GM21381 (cell line): Measurements from ENCODE around the gene SLFNL1.

ENCODE experiments used
- ATAC-seq: cut with Tn5 transposase; IDR thresholded peaks from one replicate; pipeline ENCODE4 v1.9.1; 2021; ENCODE audit warnings: mild to moderate bottlenecking, moderate library complexity; ENCODE audit not compliant: unreplicated experiment

Gene SLFNL1

DNA sequence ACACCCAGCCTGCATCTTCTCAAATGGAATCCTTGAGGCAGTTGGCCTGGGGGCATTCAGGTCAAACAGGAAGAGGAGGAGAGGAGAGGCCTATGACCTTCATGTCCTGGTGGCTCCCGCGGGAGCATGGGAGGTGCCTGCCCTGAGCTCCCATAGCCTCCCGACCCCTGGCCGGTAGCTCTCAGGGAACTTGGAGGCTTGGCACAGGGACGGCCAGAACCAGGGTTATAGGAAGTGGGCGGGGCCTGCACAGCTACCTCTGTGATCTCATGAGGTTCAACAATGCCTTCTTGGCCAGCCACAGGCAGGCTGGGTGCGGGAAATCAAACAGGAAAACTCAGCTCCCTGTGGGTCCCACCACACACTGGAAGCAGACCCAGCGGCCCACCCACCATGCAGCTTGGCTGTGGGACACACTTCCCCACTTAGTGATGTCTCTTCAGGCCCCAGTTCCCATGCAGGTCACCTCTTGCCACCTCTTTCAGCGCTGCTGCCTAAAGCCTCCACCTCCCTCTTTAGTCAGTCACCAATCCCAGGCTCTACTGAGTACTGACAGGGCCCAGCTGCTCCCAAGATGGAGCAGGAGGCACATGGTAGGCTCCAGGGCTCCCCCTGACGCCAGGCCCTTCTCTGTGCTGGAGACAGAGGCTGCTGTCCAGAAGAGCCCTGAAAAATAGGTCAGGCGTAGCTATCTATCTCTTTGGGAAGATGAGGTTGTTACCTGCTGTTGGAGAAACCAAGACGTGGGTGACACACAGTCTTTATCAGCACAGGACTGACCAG is at the start of gene SLFNL1:
SLFNL1 (minus strand) TSS at position 200 of the 783 bp plus-strand sequence. CDS start 1,065 bp downstream, outside the sequence.
- no peak for ATAC-seq

DNA sequence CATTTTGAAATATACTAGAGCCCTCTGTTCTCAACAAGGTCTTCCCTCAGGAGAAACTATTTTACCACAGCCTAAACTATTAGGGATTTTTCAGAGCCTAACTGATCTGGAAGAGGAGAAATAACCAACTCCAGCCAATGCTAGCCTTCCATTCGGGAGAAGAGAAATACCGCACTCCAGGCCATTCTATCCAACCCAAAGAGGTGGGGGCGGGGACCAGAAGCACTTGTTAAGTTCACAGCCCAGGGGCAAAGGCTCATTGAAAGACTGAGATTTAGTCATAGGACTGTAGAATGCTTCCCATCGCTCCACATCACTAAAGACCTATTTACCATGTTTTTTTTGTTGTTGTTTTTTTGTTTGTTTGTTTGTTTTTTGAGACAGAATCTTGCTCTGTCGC is 35.4 kb upstream of the SLFNL1 start:
- no peak for ATAC-seq

DNA sequence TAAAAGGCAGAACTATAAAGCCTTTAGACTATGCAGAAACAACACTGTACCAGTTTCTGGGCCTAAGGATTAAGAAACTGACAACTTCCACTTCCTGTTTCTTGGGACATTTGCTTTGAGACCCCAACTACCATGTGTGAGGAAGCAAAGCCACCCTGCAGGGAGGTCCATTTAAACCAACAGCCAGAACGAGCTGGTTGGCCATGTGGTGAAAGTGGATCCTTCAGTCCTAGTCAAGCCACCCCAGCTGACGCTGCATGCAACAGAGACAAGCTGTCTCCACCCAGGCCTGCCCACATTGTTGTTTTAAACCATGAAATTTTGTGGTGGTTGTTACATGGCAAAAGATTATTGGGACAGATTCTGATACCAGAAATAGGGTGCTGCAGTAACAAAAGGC is 31.8 kb upstream of the SLFNL1 start:
- no peak for ATAC-seq

DNA sequence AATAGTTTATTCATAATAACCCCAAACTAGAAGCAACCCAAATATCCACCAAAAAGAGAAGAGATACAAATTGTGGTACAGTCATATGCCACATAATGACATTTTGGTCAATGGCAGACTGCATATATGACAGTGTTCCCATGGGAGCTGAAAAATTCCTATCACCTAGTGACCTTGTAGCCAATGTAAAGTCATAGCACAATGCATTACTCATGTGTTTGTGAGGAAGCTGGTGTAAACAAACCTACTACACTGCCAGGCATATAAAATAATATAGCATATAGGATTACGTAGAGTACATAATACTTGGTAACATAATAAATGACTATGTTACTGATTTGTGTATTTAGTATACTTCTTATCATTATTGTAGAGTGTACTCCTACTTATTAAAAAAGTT is 29.5 kb upstream of the SLFNL1 start:
- no peak for ATAC-seq

DNA sequence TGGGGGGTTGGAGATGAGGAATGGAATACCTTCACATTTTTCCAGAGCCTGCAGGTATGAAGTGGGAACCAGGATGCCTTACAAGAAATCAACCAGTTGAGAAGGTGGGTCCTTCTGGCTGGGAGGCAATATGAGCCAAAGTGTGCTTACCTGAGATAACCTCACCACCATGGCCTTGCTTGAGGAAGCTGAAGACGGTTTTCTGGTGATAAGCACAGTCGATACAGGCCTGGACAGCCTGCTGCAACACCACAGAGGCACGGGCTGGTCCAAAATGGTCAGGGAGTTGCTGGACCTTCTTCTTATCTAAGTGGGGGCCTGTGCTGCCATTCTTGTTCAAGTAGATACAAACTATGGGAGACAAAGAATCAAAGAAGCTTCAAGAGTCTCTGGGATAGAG is 27.0 kb upstream of the SLFNL1 start:
- no peak for ATAC-seq

DNA sequence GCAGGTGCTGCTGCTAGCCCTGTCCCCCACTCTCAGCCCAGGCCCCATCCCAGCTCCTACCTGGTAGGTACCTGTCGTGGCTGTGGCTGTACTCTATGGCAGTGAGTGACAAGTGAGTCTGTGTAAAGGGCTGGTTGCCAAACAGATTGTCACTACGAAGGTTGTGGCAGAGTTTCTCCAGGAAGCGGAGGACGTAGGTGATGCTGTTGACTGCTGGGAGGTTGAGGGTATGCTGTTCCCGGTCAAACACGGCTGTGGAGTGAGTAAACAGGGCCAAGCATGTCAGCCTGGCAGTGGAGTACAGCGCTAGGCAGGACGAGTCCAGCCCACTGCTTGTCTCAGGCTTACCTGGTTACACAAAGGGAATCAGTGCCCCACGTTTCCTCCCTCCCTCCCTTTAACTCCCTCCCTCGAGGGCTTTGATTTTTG is 24.8 kb upstream of the SLFNL1 start:
- no peak for ATAC-seq

DNA sequence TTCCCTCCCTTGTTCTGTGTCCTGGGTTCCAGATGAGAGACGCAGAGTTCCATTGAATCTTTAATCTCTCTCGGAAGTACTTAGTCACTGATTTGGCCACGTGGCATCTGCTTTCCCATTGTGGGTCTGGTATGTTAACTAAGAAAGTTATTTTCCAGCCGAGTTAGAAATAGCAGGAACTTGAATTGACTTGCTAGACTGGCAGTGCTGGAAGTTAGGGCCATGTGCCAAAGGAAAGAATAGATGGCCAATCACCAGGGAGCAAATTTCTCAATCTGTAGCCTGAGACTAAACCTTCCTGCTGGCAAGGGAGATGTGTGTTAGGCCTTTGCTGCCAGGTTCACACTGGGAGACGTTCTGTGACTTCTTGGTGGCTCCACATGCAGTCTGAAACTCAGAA is 24.2 kb upstream of the SLFNL1 start:
- no peak for ATAC-seq

DNA sequence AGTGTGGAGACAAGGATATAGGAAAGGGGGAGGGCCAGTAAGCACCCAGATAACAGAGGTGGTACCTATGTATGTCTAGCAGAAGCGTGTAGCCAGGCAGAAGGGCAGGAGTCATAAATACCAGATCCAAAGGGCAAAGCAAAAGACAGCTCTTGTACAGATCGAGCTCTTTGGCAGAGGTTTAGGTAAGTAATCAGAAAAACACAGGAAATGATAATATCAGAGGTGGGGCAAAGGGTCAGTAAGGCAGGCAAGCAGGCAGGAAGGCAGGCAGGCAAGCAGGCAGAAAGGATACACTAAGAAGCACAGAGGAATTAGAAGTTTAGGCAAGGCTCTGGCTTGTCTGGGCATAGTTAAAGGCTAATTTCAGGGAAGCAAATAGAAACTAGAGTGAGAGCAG is 22.7 kb upstream of the SLFNL1 start:
- ATAC-seq, result no peak

DNA sequence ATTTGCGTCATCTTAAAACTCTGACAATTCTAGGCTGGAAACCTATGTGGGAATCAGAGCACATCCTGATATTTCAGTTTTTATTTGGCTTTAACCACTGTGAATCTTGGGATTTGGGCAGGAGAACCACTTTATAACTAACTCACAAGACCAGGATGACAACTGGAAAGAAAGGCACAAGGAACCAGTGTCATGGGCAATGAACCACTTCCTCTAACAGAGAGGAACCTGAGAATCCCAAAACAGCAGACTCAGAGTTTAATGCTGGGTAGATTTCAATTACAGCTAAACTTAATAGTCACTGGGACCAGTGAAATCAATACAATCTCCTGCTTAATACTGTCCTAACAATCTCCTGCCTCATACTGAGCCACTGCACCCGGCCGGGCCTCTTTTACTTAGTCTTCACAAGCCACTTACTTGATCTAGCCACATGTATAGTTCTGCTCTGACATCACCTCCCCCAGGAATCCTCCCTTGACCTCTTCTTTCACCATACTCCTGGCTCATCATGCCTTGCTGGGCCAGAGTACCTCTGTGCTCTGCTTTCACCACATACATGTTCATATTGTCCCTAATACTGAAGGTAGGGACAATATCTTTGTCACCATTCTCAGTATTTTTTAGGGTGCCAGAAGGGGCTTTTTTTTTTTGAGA is 20.2 kb upstream of the SLFNL1 start:
- ATAC-seq, result no peak

DNA sequence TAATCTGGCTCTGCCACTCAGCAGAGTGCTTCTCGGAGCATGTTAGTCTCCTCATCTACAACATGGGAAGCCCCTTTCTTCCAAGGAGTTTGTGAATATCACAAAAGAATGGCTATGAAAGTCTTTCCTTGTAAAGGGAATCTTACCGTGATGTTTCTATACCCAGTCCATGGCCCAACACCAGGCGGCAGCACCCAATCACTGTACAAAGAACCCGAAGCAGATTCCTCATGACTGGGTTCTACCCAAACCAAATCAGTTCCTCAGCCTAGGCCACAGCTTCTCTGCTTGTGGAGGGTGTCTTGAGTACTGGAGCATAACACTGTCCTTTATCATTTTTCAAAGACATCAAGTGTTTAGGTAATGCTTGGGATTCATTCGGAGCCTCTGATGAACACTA is 16.6 kb upstream of the SLFNL1 start:
- no peak for ATAC-seq

DNA sequence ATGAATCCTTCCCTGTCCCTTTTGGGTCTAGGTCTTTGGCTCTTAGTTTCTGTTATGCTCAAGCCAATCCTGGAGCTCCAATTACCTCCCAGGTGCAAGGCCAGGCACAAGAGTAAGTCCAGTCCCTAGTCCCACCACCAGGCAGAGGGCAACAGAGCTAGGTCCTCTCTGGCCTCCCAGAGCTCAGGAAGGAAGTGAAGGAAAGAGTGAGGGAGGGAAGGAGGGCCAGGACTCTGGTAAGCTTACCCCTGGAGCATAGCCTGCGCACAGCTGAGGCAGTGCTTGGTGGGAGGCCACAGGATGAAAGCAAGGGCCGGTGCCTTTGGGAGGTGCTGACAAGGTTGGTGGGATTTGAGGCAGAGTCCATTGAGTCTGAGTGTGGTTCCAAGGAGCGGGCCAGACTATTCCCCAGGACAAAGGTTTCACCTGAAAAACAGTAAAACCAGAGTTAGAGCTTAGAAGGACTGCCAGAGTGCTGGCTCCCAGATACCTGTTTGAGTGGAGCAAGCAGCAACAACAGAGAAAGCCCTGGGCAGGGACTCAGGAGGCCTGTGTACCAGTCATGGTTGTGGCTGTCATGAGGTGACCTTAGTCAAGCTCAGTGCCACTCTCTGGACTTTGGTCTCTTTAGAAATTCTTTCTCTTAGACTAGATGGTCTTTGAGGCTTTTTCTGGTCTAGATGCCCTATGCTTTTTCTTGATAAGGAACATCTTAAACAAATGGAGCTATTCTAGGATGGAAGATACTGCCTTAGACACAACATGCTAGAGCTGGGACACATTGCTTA is 15.8 kb upstream of the SLFNL1 start:
- no peak for ATAC-seq

DNA sequence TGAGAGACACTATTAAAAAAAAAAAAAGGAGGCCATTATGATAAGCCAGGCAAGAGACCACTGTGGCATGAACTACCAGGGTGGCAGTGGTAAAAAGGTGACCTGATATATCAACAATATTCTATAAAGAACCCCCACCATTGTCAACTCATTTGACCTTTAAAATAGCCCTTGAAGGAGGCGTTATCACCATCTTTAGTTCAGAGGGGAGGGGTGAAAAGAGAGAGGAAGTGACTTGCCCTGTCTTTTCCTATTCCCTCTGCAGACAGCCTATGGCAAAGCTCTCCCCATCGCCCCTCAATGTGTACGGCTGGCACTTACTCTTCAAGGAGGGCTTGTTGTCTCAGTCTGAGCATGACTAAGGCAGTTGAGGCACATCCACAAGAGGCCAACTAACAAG is 11.7 kb upstream of the SLFNL1 start:
- ATAC-seq, result no peak

DNA sequence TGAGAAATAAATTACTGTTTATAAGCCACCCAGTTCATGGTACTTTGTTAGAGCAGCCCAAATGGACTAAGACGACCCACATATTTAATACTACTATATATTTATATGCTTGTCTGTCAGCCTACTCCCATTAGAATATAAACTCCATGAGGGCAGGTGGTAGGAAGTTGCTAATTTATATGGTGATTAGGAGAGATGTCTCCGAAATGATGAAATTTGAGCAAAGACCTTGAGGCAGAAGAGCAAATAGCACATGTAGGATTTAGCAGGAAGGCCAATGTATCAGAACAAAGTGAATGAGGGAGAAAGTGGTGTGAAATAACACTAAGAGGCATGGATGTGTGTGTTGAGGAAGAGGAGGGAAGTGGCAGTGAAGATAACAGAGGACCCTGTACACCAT is 10.6 kb upstream of the SLFNL1 start:
- no peak for ATAC-seq

DNA sequence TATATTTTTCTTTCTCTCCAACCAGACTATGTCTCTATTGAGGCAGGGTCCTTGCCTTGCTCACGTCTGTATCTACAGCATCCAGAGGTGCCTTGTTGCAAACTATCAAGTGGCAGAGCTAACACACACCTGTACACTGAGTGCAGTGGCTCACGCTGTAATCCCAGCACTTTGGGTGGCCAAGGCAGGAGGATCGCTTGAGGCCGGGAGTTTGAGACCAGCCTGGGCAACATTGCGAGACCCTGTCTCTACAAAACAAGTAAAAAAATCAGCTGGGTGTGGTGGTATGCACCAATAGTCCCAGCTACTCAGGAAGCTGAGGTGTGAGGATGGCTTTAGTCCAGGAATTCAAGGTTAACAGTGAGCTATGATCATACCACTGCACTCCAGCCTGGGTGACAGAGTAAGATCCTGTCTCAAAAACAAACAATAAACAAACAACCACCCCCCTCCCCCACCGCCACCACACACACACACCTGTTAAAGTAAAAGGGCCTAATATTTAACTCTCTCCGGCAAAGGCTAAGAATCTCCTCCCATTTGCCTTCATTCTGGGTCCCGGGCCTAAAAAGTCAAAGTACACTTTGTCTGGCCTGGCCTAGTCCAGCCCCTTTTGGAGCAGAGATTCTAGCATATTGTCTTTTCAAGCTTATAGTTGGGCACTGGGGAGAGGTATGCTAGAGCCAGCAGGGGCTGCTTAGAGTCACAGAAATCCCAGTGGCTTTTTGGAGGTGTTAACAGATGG is 9.5 kb upstream of the SLFNL1 start:
- ATAC-seq, result no peak

DNA sequence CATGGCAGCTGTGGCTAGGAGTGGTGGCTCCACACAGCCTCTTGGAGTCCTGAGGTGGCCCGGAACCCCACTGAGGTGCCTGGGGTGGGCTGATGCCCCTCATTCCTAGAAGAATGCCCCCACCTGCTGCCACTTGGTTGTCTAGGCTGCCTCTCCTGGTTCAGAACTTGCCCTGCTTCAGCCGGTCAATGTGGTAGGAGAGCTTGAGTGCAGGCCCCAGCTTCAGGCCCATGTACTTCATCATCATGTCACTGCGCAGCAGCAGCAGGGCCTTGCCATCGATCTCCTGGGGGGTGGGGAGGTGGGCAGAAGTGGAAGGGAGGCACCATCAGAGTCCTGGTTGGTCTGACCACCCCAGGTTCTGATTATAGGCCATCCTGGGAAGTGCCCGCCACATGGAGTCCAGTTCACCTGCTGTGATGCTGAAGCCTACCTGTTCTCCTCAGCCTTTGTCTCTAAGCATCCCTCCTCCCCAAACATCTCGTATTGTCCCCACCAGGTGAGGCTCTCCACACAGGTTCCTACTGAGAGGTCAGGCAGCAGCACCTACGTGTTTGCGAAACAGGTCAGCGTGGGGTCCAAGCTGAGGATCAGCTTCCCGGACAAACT is 6.6 kb upstream of the SLFNL1 start:
- no peak for ATAC-seq

DNA sequence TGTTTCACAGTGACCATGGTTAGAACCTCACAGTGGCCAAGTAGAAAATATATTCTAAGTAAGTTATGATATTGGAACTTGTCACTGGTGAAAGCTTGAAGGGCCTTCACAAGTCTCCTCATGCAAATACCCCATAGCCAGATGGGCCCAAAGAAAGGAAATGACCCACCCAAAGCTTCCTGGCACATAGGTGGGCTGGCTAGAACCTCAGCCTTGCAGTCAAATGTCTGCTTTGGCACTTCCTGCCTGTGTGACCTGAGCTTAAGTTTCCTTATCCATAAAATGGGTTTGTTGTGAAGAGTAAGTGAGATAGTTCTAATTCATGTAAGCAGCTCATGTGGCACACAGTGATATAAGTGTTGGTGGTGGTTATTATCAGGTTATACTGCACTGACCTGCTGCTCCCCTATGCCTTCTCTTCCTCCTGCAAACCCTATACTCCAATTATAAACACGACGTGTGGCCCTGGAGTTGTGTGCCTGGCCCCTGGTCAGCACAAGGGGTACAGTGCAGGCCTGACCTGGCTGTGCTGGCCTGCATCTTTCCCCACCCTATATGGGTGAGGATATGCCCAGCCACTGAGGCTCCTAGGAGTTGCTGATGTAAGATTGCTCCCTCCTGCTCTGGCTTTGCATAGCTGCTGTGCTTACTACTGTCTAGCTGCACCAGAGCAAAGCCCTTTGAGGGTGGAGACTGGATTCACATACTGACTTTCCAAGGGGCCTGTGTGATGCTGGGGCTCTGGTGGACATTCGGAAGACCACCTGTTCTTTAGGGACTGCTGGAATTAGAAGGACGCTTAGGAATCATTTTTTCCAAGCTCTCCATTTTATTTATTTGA is 4.7 kb upstream of the SLFNL1 start:
- no peak for ATAC-seq

DNA sequence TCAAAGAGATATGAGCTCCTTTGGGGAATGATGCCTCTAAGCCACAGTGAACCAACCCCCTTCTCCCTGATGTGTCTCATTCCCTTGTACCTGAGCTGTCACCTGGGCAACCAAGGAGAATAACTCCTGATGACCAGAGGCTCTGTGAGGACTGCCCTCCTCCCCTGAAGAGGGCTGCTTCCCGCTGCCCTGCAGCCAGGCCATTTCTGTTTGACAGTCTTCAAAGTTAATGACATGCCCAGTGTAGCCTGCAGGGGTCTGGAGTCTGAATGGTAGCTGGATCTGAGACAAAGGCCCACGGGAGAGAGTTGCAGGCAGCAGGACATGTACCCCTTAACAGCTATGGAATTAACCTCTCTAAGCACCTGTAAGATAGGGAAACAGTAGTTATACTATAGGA is 3.4 kb upstream of the SLFNL1 start:
- ATAC-seq, result no peak

DNA sequence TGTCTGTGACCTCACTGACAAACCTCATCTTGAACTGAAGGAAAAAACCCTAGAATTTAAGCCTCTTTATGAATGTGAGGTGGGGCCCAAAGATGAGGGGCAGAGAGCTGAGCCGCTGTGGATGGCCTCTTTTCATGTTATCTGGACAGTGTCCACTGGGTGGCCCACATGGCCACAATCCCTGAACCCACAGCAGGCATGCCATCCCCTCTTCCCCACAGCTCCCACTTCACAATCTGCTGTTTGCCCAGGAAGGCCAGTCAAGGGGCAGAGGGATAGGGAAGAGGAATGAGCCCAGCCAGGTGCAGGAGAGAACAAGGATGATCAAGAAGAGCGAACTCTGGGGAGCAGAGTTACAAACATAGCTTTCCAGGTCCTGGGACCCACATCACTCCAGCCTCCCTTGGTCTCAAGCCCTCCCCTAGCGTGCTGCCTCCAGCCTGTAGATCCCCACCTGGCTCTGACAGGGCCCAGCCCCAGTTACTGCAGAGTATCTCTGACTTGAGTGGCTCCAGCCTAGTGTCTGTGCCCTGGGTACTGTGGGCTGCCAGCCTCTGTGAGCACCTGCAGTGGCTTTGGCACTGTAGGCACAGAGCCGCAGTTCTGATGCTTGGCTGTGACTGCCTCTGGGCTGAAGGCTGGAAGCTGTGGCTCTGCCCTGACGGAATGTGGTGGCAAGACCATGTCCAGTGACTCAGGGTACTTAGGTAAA is 1.9 kb upstream of the SLFNL1 start:
- no peak for ATAC-seq

DNA sequence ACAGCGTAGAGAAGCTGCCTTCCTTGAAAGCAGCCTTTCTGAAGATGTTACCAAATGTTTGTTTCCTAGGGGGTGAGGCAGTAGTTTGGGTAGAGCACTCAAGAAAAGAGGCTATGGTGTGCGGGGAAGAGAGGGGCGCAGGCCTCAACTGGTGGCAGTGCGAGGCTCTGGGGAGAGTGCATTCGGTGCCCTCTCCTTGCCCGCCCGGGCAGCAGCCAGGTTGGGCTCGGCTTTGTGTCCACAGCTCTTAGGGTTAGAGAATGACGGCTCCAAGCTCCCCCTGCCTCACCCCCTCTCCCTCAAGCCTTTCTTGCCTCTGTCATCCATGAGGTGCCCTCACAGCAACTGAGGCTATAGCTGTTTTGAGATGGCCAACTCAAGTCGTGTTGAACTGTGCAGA is 899 bp upstream of the SLFNL1 start:
- no peak for ATAC-seq
